GM12878 (cell line): Measurements from ENCODE around the gene FXYD3. TPM values are rescaled to one million over a fixed set of nuclear protein-coding genes. Genes with fewer than 3 reads are reported as not detected.
A peak's percentile ranks its signal among the peaks of the same experiment; 100 is the strongest.

Experiments
- ATAC-seq: fragments of 200-7000 bp; cut with Tn5 transposase; 3 replicates; pipeline ENCODE4 v1.9.1; 2020; ENCODE audit warnings: mild to moderate bottlenecking, moderate library complexity
- BruUV-seq: library from RNA; stranded (reverse); fragments of 400-500 nt; replicated peaks from 2 replicates; lab custom pipeline; 2021; lab: Mats Ljungman, UMichigan
- CTCF ChIA-PET: fragments of 300-600 bp; sonication (Branson Sonifier 250); formaldehyde crosslinking; extraction: SDS; loops from one replicate; lab custom pipeline; 2021; ENCODE audit warnings: inconsistent platforms; lab: Yijun Ruan, JAX
- POLR2A ChIA-PET: fragments of 350-600 bp; formaldehyde crosslinking; extraction: SDS; loops from one replicate; lab custom pipeline; 2021; ENCODE audit warnings: inconsistent platforms; lab: Charles Lee
- RAD21 ChIA-PET: fragments of 300-600 bp; sonication (Branson Sonifier 250); formaldehyde crosslinking; loops from one replicate; lab custom pipeline; 2023; ENCODE audit warnings: antibody characterized with exemption; ENCODE audit not compliant: unreplicated experiment; lab: Charles Lee
- SMC1A ChIA-PET: fragments of 300-600 bp; sonication (Branson Sonifier 250); formaldehyde crosslinking; loops from one replicate; lab custom pipeline; 2023; ENCODE audit not compliant: unreplicated experiment, uncharacterized antibody; lab: Charles Lee
- DNase-seq: peaks from one replicate; pipeline ENCODE4 v3.0.0-alpha.2; 2011; ENCODE audit warnings: low read depth, low spot score
- FAIRE-seq: peaks from 3 replicates; lab custom pipeline; 2011; peaks lifted over from hg19 to GRCh38; lab: Jason Lieb, UNC
- H2AFZ ChIP-seq: 2 replicates; pipeline ENCODE4 v1.6.0; 2011; ENCODE audit warnings: low read depth, low read length, control low read depth; ENCODE audit not compliant: control insufficient read depth
- H3K27ac ChIP-seq: 2 replicates; pipeline ENCODE4 v1.5.1; 2011; ENCODE audit warnings: control low read depth; ENCODE audit not compliant: control insufficient read depth, insufficient read depth
- H3K27me3 ChIP-seq, 2 experiments: replicated peaks in 1 of 2; 2 replicates each; pipeline versions ENCODE4 v1.6.0 to v1.6.1; 2011; ENCODE audit warnings: low read length in 1 of 2; ENCODE audit not compliant: control insufficient read depth in 2 of 2, insufficient read depth in 2 of 2
- H3K36me3 ChIP-seq, 2 experiments: 2 replicates each; pipeline ENCODE4 v1.5.1; 2011; ENCODE audit warnings: low read length in 1 of 2; ENCODE audit not compliant: control insufficient read depth in 2 of 2, insufficient read depth in 2 of 2
- H3K4me1 ChIP-seq: 2 replicates; pipeline ENCODE4 v1.6.1; 2011; ENCODE audit warnings: mild to moderate bottlenecking, low read length, moderate library complexity, mixed read lengths; ENCODE audit not compliant: control insufficient read depth, insufficient read depth
- H3K4me2 ChIP-seq: 2 replicates; pipeline ENCODE4 v1.6.0; 2011; ENCODE audit warnings: control low read depth; ENCODE audit not compliant: control insufficient read depth, insufficient read depth
- H3K4me3 ChIP-seq: fragments of 200-600 bp; sonication (generic); 2 replicates; pipeline ENCODE4 v1.5.1; 2016
- H3K79me2 ChIP-seq: 2 replicates; pipeline ENCODE4 v1.6.0; 2011; ENCODE audit warnings: low read length; ENCODE audit not compliant: control insufficient read depth, insufficient read depth
- H3K9ac ChIP-seq: 2 replicates; pipeline ENCODE4 v1.8.0; 2011; ENCODE audit warnings: low read length, control low read depth, mixed read lengths; ENCODE audit not compliant: control insufficient read depth, insufficient read depth
- H3K9me3 ChIP-seq: replicated peaks from 3 replicates; pipeline ENCODE4 v1.5.1; 2011; ENCODE audit warnings: mild to moderate bottlenecking, low read length; ENCODE audit not compliant: control insufficient read depth, insufficient read depth
- H4K20me1 ChIP-seq: 2 replicates; pipeline ENCODE4 v1.6.0; 2011; ENCODE audit not compliant: control insufficient read depth, insufficient read depth
- ATF7 ChIP-seq: fragments of 450-650 bp; IDR thresholded peaks from 2 replicates; pipeline ENCODE4 v1.6.1; 2016; ENCODE audit warnings: low read depth, mild to moderate bottlenecking
- CEBPB ChIP-seq, 2 experiments: fragments of 150-350 bp in 1 of 2; IDR thresholded peaks; 2 replicates each; pipeline ENCODE4 v1.6.1; 2012 to 2014; ENCODE audit warnings: low read depth in 2 of 2, low read length in 2 of 2, borderline replicate concordance in 1 of 2, inconsistent platforms in 1 of 2
- DPF2 ChIP-seq: fragments of 450-650 bp; IDR thresholded peaks from 2 replicates; pipeline ENCODE4 v1.6.1; 2017; ENCODE audit warnings: mild to moderate bottlenecking
- EZH2 ChIP-seq: IDR thresholded peaks from 2 replicates; pipeline ENCODE4 v1.6.1; 2012; ENCODE audit warnings: low read depth, mild to moderate bottlenecking, control low read depth, inconsistent platforms, low read length, borderline replicate concordance; ENCODE audit not compliant: control insufficient read depth
- GATAD2B ChIP-seq: fragments of 450-650 bp; conservative IDR thresholded peaks from 2 replicates; pipeline ENCODE4 v1.6.1; 2017; ENCODE audit warnings: low read depth, mild to moderate bottlenecking, moderate library complexity
- HCFC1 ChIP-seq: fragments of 150-350 bp; IDR thresholded peaks from 2 replicates; pipeline ENCODE4 v1.6.1; 2014; ENCODE audit warnings: low read length
- HDGF ChIP-seq: fragments of 450-650 bp; IDR thresholded peaks from 2 replicates; pipeline ENCODE4 v1.6.1; 2016; ENCODE audit warnings: antibody characterized with exemption
- JUND ChIP-seq: IDR thresholded peaks from 2 replicates; pipeline ENCODE4 v1.6.1; 2012; ENCODE audit warnings: low read depth, mild to moderate bottlenecking, low read length, improper control_type of control experiment, moderate library complexity
- LARP7 ChIP-seq: fragments of 450-650 bp; IDR thresholded peaks from 2 replicates; pipeline ENCODE4 v1.6.1; 2017; ENCODE audit warnings: mild to moderate bottlenecking
- MXI1 ChIP-seq: fragments of 150-350 bp; IDR thresholded peaks from 2 replicates; pipeline ENCODE4 v1.6.1; 2011; ENCODE audit warnings: low read depth, mild to moderate bottlenecking, inconsistent platforms, low read length, improper control_type of control experiment
- NFYA ChIP-seq: IDR thresholded peaks from 2 replicates; pipeline ENCODE4 v1.6.1; 2011; ENCODE audit warnings: low read depth, mild to moderate bottlenecking, low read length, improper control_type of control experiment, borderline replicate concordance
- PML ChIP-seq: IDR thresholded peaks from 2 replicates; pipeline ENCODE4 v1.6.1; 2012; ENCODE audit warnings: low read length, inconsistent platforms
- RAD51 ChIP-seq: fragments of 450-650 bp; IDR thresholded peaks from 2 replicates; pipeline ENCODE4 v1.6.1; 2016; ENCODE audit warnings: moderate library complexity, mild to moderate bottlenecking, inconsistent platforms
- SMARCA5 ChIP-seq: fragments of 450-650 bp; IDR thresholded peaks from 2 replicates; pipeline ENCODE4 v1.6.1; 2017; ENCODE audit warnings: mild to moderate bottlenecking
- SPI1 ChIP-seq: IDR thresholded peaks from 2 replicates; pipeline ENCODE4 v1.6.1; 2011; ENCODE audit warnings: low read depth, mild to moderate bottlenecking, low read length, moderate library complexity, borderline replicate concordance; ENCODE audit not compliant: insufficient read depth
- ZNF274 ChIP-seq: IDR thresholded peaks from one replicate; pipeline ENCODE4 v1.8.0; 2011; ENCODE audit not compliant: insufficient read length, insufficient read depth
- WGBS: methylation state at CpG from one replicate; pipeline ENCODE4 v1.1.6; 2016; ENCODE audit warnings: low lambda C conversion rate; ENCODE audit not compliant: insufficient replicate concordance, insufficient coverage; ENCODE audit errors: missing lambda C conversion rate; 5-methylcytosine and 5-hydroxymethylcytosine counted together
- in situ Hi-C: fragments of 300-500 bp; cut with MboI; formaldehyde crosslinking; loops from 9 replicates; pipeline ENCODE4 v1.14.3; 2018; ENCODE audit warnings: mixed read lengths
- intact Hi-C: fragments of 100-400 bp; cut with micrococcal nuclease; formaldehyde crosslinking; loops from one replicate; pipeline ENCODE4 v1.14.2; 2022; ENCODE audit not compliant: unreplicated experiment
- polyA plus RNA-seq, 11 experiments: library from polyadenylated mRNA; depleted of rRNA in 4 of 11; unstranded in 6 of 11; stranded (reverse) in 5 of 11; fragments of >200 nt; fragmentation: Nextera tagmentation in 4 of 11; fragmentation: Illumina TruSeq in 1 of 11; extraction: Ambion mirVana in 4 of 11; extraction: Trizol in 1 of 11; gene quantifications; 1 replicate in 1 of 11; 2 replicates in 10 of 11; pipeline versions ENCODE4 v1.2.1 to v1.2.3, GENCODE V29; 2011 to 2016; ENCODE audit warnings: inconsistent platforms in 2 of 11, missing spikeins in 2 of 11, low read depth in 1 of 11
- total RNA-seq, 4 experiments: library from RNA; depleted of rRNA in 3 of 4; stranded (reverse); fragments of >200 nt in 3 of 4; fragmentation: Illumina TruSeq in 1 of 4; extraction: Trizol in 1 of 4; gene quantifications; 2 replicates each; pipeline versions ENCODE4 v1.2.1 to v1.2.3, GENCODE V29; 2013 to 2021
- TF ChIP-seq, protein P1 (sequence below): fragments of 450-650 bp; IDR thresholded peaks from 2 replicates; pipeline ENCODE4 v1.6.1; 2017; ENCODE audit warnings: low read depth, mild to moderate bottlenecking, moderate library complexity

The FXYD3 gene
- total and polyA plus RNA-seq, 10 of the 15 experiments (the other 5 are each of a cell fraction or from before 2014, with no cell fraction given), result 0.09 to 0.44 TPM; not detected in 8

- Histone ChIP-seq H3K4me3 (peak overlapping the region; percentile 47; the same call in 1 of the 2 replicates), H3K27ac (no peak overlapping the region), H3K27me3 (peaks cover 2 to 5% of the 10 kb centered on the region in 2 experiments; a peak in 2 of 4 replicates), H3K9me3 (no peaks in the 10 kb centered on the region), H3K4me2 (peak overlapping the region; percentile 79), H3K4me1 (peaks cover 16% of the 10 kb centered on the region), H4K20me1 (no peaks in the 10 kb centered on the region), H3K9ac (no peak overlapping the region), H3K79me2 (no peaks in the 10 kb centered on the region), H2AFZ (no peak overlapping the region), H3K36me3 (no peaks in the 10 kb centered on the region)
- ATAC-seq (peak; percentile 20), FAIRE-seq (peak; percentile 44), DNase-seq (no peak)
- no TSS peak for BruUV-seq
- ChIA-PET CTCF (interaction anchor here (0.6 to 3.3 kb wide), 48 partner anchors 8 to 368 kb away, joined by 3 to 41 read pairs (median 5); partner anchors contain the start of genes FFAR1, FXYD3 and FXYD5), SMC1A (interaction anchor here (0.6 to 2.4 kb wide), 29 partner anchors 12 to 403 kb away, joined by 3 to 25 read pairs (median 4); partner anchors contain the start of genes FXYD3 and FXYD5), RAD21 (interaction anchor here (0.6 to 3.0 kb wide), 38 partner anchors 12 to 353 kb away, joined by 3 to 31 read pairs (median 4); partner anchors contain the start of genes FFAR1 and FXYD5), POLR2A (interaction anchor here (0.5 to 1.5 kb wide), 6 partner anchors 8 to 106 kb away, joined by 3 to 6 read pairs (median 4); partner anchors contain the start of gene FXYD5)
- intact Hi-C loops, result loop anchor here (5.0 kb wide), 1 partner anchor 105 kb away; the partner anchor contains the start of gene LSR
- WGBS, result 27% methylated on average over 20 of the region's 21 CpGs
- in situ Hi-C loops, result no loop called here
- TF ChIP-seq JUND (no peak), EZH2 (no peak), NFYA (no peak), GATAD2B (0 out of 2 replicates have a peak, but pooled peaks have one; percentile 9), HDGF (no peak), RAD51 (peak; percentile 69), SMARCA5 (peak; percentile 53; the same call in 1 of the 2 replicates), MXI1 (no peak), SPI1 (peak; percentile 93), LARP7 (no peak), DPF2 (peak; percentile 53; the same call in 1 of the 2 replicates), HCFC1 (no peak), PML (no peak), ATF7 (no peak), CEBPB (IDR thresholded peaks at IDR 0.05; ENCODE audit: borderline replicate concordance in 1 of 2, low read depth in 2 of 2, low read length in 2 of 2) (no peak), ZNF274 (no peak)
- TF ChIP-seq, protein P1, sequence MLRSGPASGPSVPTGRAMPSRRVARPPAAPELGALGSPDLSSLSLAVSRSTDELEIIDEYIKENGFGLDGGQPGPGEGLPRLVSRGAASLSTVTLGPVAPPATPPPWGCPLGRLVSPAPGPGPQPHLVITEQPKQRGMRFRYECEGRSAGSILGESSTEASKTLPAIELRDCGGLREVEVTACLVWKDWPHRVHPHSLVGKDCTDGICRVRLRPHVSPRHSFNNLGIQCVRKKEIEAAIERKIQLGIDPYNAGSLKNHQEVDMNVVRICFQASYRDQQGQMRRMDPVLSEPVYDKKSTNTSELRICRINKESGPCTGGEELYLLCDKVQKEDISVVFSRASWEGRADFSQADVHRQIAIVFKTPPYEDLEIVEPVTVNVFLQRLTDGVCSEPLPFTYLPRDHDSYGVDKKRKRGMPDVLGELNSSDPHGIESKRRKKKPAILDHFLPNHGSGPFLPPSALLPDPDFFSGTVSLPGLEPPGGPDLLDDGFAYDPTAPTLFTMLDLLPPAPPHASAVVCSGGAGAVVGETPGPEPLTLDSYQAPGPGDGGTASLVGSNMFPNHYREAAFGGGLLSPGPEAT, result no peak
Observed at GRCh38 chr19:35141837-35142605, 26.4 kb downstream of the FXYD3 start.
